WTC11 (cell line): Measurements from ENCODE around the gene ZDHHC11. TPM values are rescaled to one million over a fixed set of nuclear protein-coding genes. Genes with fewer than 3 reads are reported as not detected.

Experiments
- ATAC-seq: fragments of 200-7000 bp; cut with Tn5 transposase; 2 replicates; pipeline ENCODE4 v1.10.0; 2021; ENCODE audit warnings: mild to moderate bottlenecking, moderate library complexity
- CTCF ChIA-PET: fragments of 300-600 bp; sonication (Branson Sonifier 250); formaldehyde crosslinking; loops from one replicate; lab custom pipeline; 2021; ENCODE audit warnings: antibody characterized with exemption; lab: Charles Lee
- POLR2A ChIA-PET: fragments of 350-600 bp; sonication (Branson Sonifier 250); formaldehyde crosslinking; loops from one replicate; lab custom pipeline; 2021; ENCODE audit warnings: antibody characterized with exemption; lab: Charles Lee
- DNase-seq: peaks from one replicate; pipeline ENCODE4 v3.0.0; 2021; ENCODE audit warnings: low spot score
- H3K27ac Mint-ChIP-seq: 2 replicates; pipeline ENCODE4 v1.8.0; 2021; ENCODE audit warnings: mixed read lengths
- H3K27me3 Mint-ChIP-seq: 2 replicates; pipeline ENCODE4 v1.8.0; 2021; ENCODE audit warnings: low read depth, mild to moderate bottlenecking, moderate library complexity, mixed read lengths
- H3K36me3 Mint-ChIP-seq: 2 replicates; pipeline ENCODE4 v1.8.0; 2021; ENCODE audit warnings: mixed read lengths
- H3K4me1 Mint-ChIP-seq: 2 replicates; pipeline ENCODE4 v1.8.0; 2022; ENCODE audit warnings: mixed read lengths
- H3K4me3 Mint-ChIP-seq: 2 replicates; pipeline ENCODE4 v1.8.0; 2021; ENCODE audit warnings: mild to moderate bottlenecking, moderate library complexity, mixed read lengths
- H3K9me3 Mint-ChIP-seq: 2 replicates; pipeline ENCODE4 v1.8.0; 2021; ENCODE audit warnings: mixed read lengths
- CBFB ChIP-seq: sonication (generic); formaldehyde crosslinking; IDR thresholded peaks from 2 replicates; pipeline ENCODE4 v1.8.1; 2022; ENCODE audit warnings: mild to moderate bottlenecking, low read depth, missing genetic modification reagents
- CDX4 ChIP-seq: fragments of 250-450 bp; sonication (Bioruptor Pico); IDR thresholded peaks from 2 replicates; pipeline ENCODE4 v1.9.0; 2021; ENCODE audit warnings: moderate library complexity, mild to moderate bottlenecking, inconsistent platforms, borderline replicate concordance
- CREM ChIP-seq: sonication (generic); formaldehyde crosslinking; IDR thresholded peaks from 2 replicates; pipeline ENCODE4 v1.8.1; 2022; ENCODE audit warnings: mild to moderate bottlenecking, missing genetic modification reagents, moderate library complexity
- CTCF ChIP-seq: fragments of 200-600 bp; IDR thresholded peaks from 2 replicates; pipeline ENCODE4 v1.8.0; 2022; ENCODE audit warnings: antibody characterized with exemption
- FOXK1 ChIP-seq: sonication (generic); formaldehyde crosslinking; IDR thresholded peaks from 2 replicates; pipeline ENCODE4 v1.8.0; 2022; ENCODE audit warnings: mild to moderate bottlenecking, moderate library complexity, missing genetic modification reagents
- FOXP4 ChIP-seq: sonication (generic); formaldehyde crosslinking; IDR thresholded peaks from 2 replicates; pipeline ENCODE4 v1.8.0; 2022; ENCODE audit warnings: mild to moderate bottlenecking, missing genetic modification reagents
- GABPB1 ChIP-seq: sonication (generic); formaldehyde crosslinking; IDR thresholded peaks from 2 replicates; pipeline ENCODE4 v1.8.1; 2023; ENCODE audit warnings: mild to moderate bottlenecking, missing genetic modification reagents
- GRHL2 ChIP-seq: fragments of 250-450 bp; sonication (Bioruptor Pico); IDR thresholded peaks from 2 replicates; pipeline ENCODE4 v1.8.0; 2022; ENCODE audit warnings: mild to moderate bottlenecking, moderate library complexity; ENCODE audit not compliant: insufficient replicate concordance, severe bottlenecking
- HMGXB4 ChIP-seq: sonication (generic); formaldehyde crosslinking; IDR thresholded peaks from 2 replicates; pipeline ENCODE4 v1.8.1; 2023; ENCODE audit warnings: mild to moderate bottlenecking, moderate library complexity, missing genetic modification reagents
- IRF1 ChIP-seq: sonication (generic); formaldehyde crosslinking; IDR thresholded peaks from 2 replicates; pipeline ENCODE4 v1.8.0; 2023; ENCODE audit warnings: missing genetic modification reagents
- JUN ChIP-seq: sonication (generic); formaldehyde crosslinking; IDR thresholded peaks from 2 replicates; pipeline ENCODE4 v1.8.0; 2023; ENCODE audit warnings: mild to moderate bottlenecking, missing genetic modification reagents
- NFYB ChIP-seq: sonication (generic); formaldehyde crosslinking; conservative IDR thresholded peaks from 2 replicates; pipeline ENCODE4 v1.8.0; 2022; ENCODE audit warnings: low read depth, missing genetic modification reagents
- PREB ChIP-seq: sonication (generic); formaldehyde crosslinking; IDR thresholded peaks from 2 replicates; pipeline ENCODE4 v1.8.1; 2022; ENCODE audit warnings: mild to moderate bottlenecking, missing genetic modification reagents, moderate library complexity, borderline replicate concordance
- RELA ChIP-seq: sonication (generic); formaldehyde crosslinking; IDR thresholded peaks from 2 replicates; pipeline ENCODE4 v1.8.1; 2022; ENCODE audit warnings: missing genetic modification reagents, mild to moderate bottlenecking, borderline replicate concordance
- TEAD4 ChIP-seq: sonication (generic); formaldehyde crosslinking; IDR thresholded peaks from 2 replicates; pipeline ENCODE4 v1.8.0; 2022; ENCODE audit warnings: mild to moderate bottlenecking, missing genetic modification reagents
- TP53 ChIP-seq: sonication (generic); formaldehyde crosslinking; IDR thresholded peaks from 2 replicates; pipeline ENCODE4 v1.8.1; 2023; ENCODE audit warnings: mild to moderate bottlenecking, missing genetic modification reagents
- ZBTB21 ChIP-seq: sonication (generic); formaldehyde crosslinking; IDR thresholded peaks from 2 replicates; pipeline ENCODE4 v1.8.1; 2023; ENCODE audit warnings: mild to moderate bottlenecking, missing genetic modification reagents, borderline replicate concordance
- ZNF121 ChIP-seq: sonication (generic); formaldehyde crosslinking; IDR thresholded peaks from 2 replicates; pipeline ENCODE4 v1.8.0; 2023; ENCODE audit warnings: missing genetic modification reagents
- ZNF138 ChIP-seq: sonication (generic); formaldehyde crosslinking; conservative IDR thresholded peaks from 2 replicates; pipeline ENCODE4 v1.8.1; 2022; ENCODE audit warnings: mild to moderate bottlenecking, moderate library complexity, missing genetic modification reagents
- ZNF232 ChIP-seq: sonication (generic); formaldehyde crosslinking; IDR thresholded peaks from 2 replicates; pipeline ENCODE4 v1.8.0; 2022; ENCODE audit warnings: mild to moderate bottlenecking, missing genetic modification reagents
- ZNF281 ChIP-seq: sonication (generic); formaldehyde crosslinking; IDR thresholded peaks from 2 replicates; pipeline ENCODE4 v1.8.0; 2023; ENCODE audit warnings: mild to moderate bottlenecking, missing genetic modification reagents
- ZSCAN18 ChIP-seq: fragments of 250-450 bp; sonication (Bioruptor Pico); IDR thresholded peaks from 2 replicates; pipeline ENCODE4 v2.1.2; 2022; ENCODE audit warnings: mild to moderate bottlenecking, moderate library complexity
- total RNA-seq: library from RNA; stranded (reverse); gene quantifications from 3 replicates; pipeline ENCODE4 v1.2.3, GENCODE V29; 2021

ZDHHC11 gene
- total RNA-seq, 1 experiment from 2014 or later: 21.4 TPM

GRCh38 chr5:859391-859790 is 8.6 kb upstream of the ZDHHC11 start:
- H3K27ac Mint-ChIP-seq: 0 out of 2 replicates have a peak overlapping the region, but pooled peaks have one; percentile 19
- no peaks in the 10 kb centered on the region for H3K27me3 Mint-ChIP-seq
- DNase-seq: no peak
- no peaks in the 10 kb centered on the region for H3K4me1 Mint-ChIP-seq
- H3K36me3 Mint-ChIP-seq: peaks cover 11% of the 10 kb centered on the region
- no peaks in the 10 kb centered on the region for H3K9me3 Mint-ChIP-seq
- TF ChIP-seq CTCF (no peak), TP53 (no peak), JUN (no peak), GABPB1 (CRISPR knock-in tag) (no peak), ZBTB21 (CRISPR knock-in tag) (no peak), HMGXB4 (no peak), ZNF281 (CRISPR knock-in tag) (no peak), CDX4 (CRISPR knock-in tag) (no peak), GRHL2 (CRISPR knock-in tag) (no peak), CREM (no peak), TEAD4 (no peak), CBFB (CRISPR knock-in tag) (no peak), IRF1 (CRISPR knock-in tag) (no peak), ZSCAN18 (no peak), RELA (CRISPR knock-in tag) (no peak), ZNF232 (CRISPR knock-in tag) (no peak)
- no peak for ATAC-seq
- no peak overlapping the region for H3K4me3 Mint-ChIP-seq
- ChIA-PET POLR2A (no interaction called here), CTCF (no interaction called here)

GRCh38 chr5:858726-859125 is 7.9 kb upstream of the ZDHHC11 start:
- no peaks in the 10 kb centered on the region; the same call in 1 of the 2 replicates for H3K27me3 Mint-ChIP-seq
- H3K27ac Mint-ChIP-seq: peak overlapping the region; percentile 73; the same call in 1 of the 2 replicates
- POLR2A ChIA-PET: no interaction called here
- H3K36me3 Mint-ChIP-seq: peaks cover 5% of the 10 kb centered on the region
- no peaks in the 10 kb centered on the region for H3K9me3 Mint-ChIP-seq
- no peaks in the 10 kb centered on the region for H3K4me1 Mint-ChIP-seq
- ATAC-seq (no peak), DNase-seq (no peak)
- no peak overlapping the region for H3K4me3 Mint-ChIP-seq
- CTCF ChIA-PET: no interaction called here
- TF ChIP-seq FOXP4 (CRISPR knock-in tag) (no peak), PREB (CRISPR knock-in tag) (no peak), ZNF121 (CRISPR knock-in tag) (no peak), NFYB (CRISPR knock-in tag) (no peak), FOXK1 (CRISPR knock-in tag) (no peak), ZNF138 (CRISPR knock-in tag) (no peak)
